Fibroblast of lung (primary cell): Measurements from ENCODE around the gene JARID2. TPM values are rescaled to one million over a fixed set of nuclear protein-coding genes. Genes with fewer than 3 reads are reported as not detected.

ENCODE experiments used
- DNase-seq, 2 donors: peaks; one replicate each; pipeline versions ENCODE4 v3.0.0 to v3.0.0-alpha.2; 2010; ENCODE audit warnings: low read depth in 2 of 2
- H2AFZ ChIP-seq: 2 replicates; pipeline ENCODE4 v1.5.1; 2012; ENCODE audit warnings: low read length, control low read depth, inconsistent platforms
- H3K27ac ChIP-seq: 2 replicates; pipeline ENCODE4 v1.5.1; 2011; ENCODE audit warnings: low read length, control low read depth; ENCODE audit not compliant: insufficient read depth
- H3K27me3 ChIP-seq: 2 replicates; pipeline ENCODE4 v1.5.1; 2011; ENCODE audit warnings: mild to moderate bottlenecking, low read length; ENCODE audit not compliant: control insufficient read depth, insufficient read depth
- H3K36me3 ChIP-seq: 2 replicates; pipeline ENCODE4 v1.5.1; 2011; ENCODE audit warnings: low read length; ENCODE audit not compliant: control insufficient read depth, insufficient read depth
- H3K4me1 ChIP-seq: 2 replicates; pipeline ENCODE4 v1.5.1; 2011; ENCODE audit warnings: low read length; ENCODE audit not compliant: control insufficient read depth, insufficient read depth; ENCODE audit errors: extremely low read depth
- H3K4me2 ChIP-seq: 2 replicates; pipeline ENCODE4 v1.5.1; 2011; ENCODE audit warnings: low read length, control low read depth; ENCODE audit not compliant: insufficient read depth; ENCODE audit errors: extremely low read depth
- H3K4me3 ChIP-seq, 4 experiments: fragments of 200-600 bp in 1 of 4; sonication (generic) in 1 of 4; replicated peaks in 1 of 4; 2 replicates each; pipeline ENCODE4 v1.5.1; 2011 to 2016; ENCODE audit warnings: low read length in 4 of 4, low read depth in 3 of 4, mild to moderate bottlenecking in 3 of 4, control low read depth in 2 of 4, inconsistent platforms in 1 of 4, mixed read lengths in 1 of 4; ENCODE audit not compliant: insufficient read depth in 1 of 4; ENCODE audit errors: control extremely low read depth in 1 of 4
- H3K79me2 ChIP-seq: 2 replicates; pipeline ENCODE4 v1.5.1; 2012; ENCODE audit warnings: mild to moderate bottlenecking, low read length, inconsistent platforms; ENCODE audit not compliant: control insufficient read depth, insufficient read depth
- H3K9ac ChIP-seq: 2 replicates; pipeline ENCODE4 v1.5.1; 2011; ENCODE audit warnings: mild to moderate bottlenecking, low read length, control low read depth; ENCODE audit not compliant: insufficient read depth
- H3K9me3 ChIP-seq: 2 replicates; pipeline ENCODE4 v1.5.1; 2012; ENCODE audit warnings: low read depth, low read length; ENCODE audit not compliant: control insufficient read depth, insufficient read depth
- H4K20me1 ChIP-seq: 2 replicates; pipeline ENCODE4 v1.5.1; 2011; ENCODE audit warnings: low read length; ENCODE audit not compliant: control insufficient read depth, insufficient read depth; ENCODE audit errors: extremely low read depth
- CTCF ChIP-seq, 2 donors: IDR thresholded peaks in 1 of 2; conservative IDR thresholded peaks in 1 of 2; 1 replicate in 1 of 2; 2 replicates in 1 of 2; pipeline ENCODE4 v1.5.1; 2011 to 2012; ENCODE audit warnings: low read length in 2 of 2, control low read depth in 1 of 2, inconsistent platforms in 1 of 2, low read depth in 1 of 2, mild to moderate bottlenecking in 1 of 2
- EZH2 ChIP-seq: IDR thresholded peaks from 2 replicates; pipeline ENCODE4 v1.5.1; 2012; ENCODE audit warnings: low read length, control low read depth, mild to moderate bottlenecking; ENCODE audit errors: missing control alignments
- polyA plus RNA-seq, 2 donors: library from polyadenylated mRNA; depleted of rRNA in 1 of 2; stranded (reverse) in 1 of 2; unstranded in 1 of 2; fragments of >200 nt; gene quantifications; 2 replicates each; pipeline ENCODE4 v1.2.1, GENCODE V29; 2011 to 2012; ENCODE audit warnings: missing spikeins in 1 of 2
- total RNA-seq: library from RNA; depleted of rRNA; stranded (reverse); fragments of >200 nt; gene quantifications from 2 replicates; pipeline ENCODE4 v1.2.1, GENCODE V29; 2014

JARID2 gene
- total and polyA plus RNA-seq, 2 donors (not counting 1 experiment from before 2014, with no cell fraction given): 5.0 to 8.2 TPM

- H3K4me2 ChIP-seq: no peak overlapping the region
- peaks cover 4% of the 10 kb centered on the region for H3K4me1 ChIP-seq
- peaks cover 2% of the 10 kb centered on the region for H3K36me3 ChIP-seq
- no peaks in the 10 kb centered on the region for H3K27me3 ChIP-seq
- H4K20me1 ChIP-seq: no peaks in the 10 kb centered on the region
- H3K27ac ChIP-seq: no peak overlapping the region
- no peak overlapping the region for H2AFZ ChIP-seq
- TF ChIP-seq CTCF (conservative IDR thresholded peaks at IDR 0.05 in 1 of 2, IDR thresholded peaks at IDR 0.05 in 1 of 2; ENCODE audit: low read depth in 1 of 2, low read length in 2 of 2) (no peak), EZH2 (no peak)
- peaks cover 4% of the 10 kb centered on the region for H3K79me2 ChIP-seq
- H3K9me3 ChIP-seq: no peaks in the 10 kb centered on the region
- no peak for DNase-seq
- no peak overlapping the region for H3K4me3 ChIP-seq
- H3K9ac ChIP-seq: no peak overlapping the region
These were observed 203.1 kb downstream of the JARID2 start for GRCh38 chr6:15449011-15449410.

DNA sequence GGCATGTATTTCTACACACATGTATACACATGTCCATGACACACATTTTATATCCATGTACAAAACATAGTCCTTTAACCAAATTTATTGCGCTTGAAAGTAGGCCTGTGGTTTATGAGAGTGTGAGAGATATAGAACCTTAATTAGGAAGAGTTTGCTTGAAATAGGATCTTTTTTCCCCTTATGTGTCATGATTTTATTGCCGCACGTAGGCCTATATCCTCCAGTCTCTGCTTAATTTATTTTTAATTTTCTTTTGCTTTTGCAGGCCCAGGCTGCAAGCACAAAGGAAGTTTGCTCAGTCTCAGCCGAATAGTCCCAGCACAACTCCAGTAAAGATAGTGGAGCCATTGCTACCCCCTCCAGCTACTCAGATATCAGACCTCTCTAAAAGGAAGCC is 205.9 kb downstream of the JARID2 start:
- no peaks in the 10 kb centered on the region for H4K20me1 ChIP-seq
- no peak overlapping the region for H3K27ac ChIP-seq
- DNase-seq: no peak
- H3K4me3 ChIP-seq: no peak overlapping the region
- TF ChIP-seq EZH2: no peak
- no peaks in the 10 kb centered on the region for H3K9me3 ChIP-seq
- H3K36me3 ChIP-seq: peaks cover 2% of the 10 kb centered on the region
- H3K79me2 ChIP-seq: no peaks in the 10 kb centered on the region
- H3K4me2 ChIP-seq: no peak overlapping the region
- peaks cover 2% of the 10 kb centered on the region for H3K4me1 ChIP-seq
- no peak overlapping the region for H3K9ac ChIP-seq
- H3K27me3 ChIP-seq: no peaks in the 10 kb centered on the region
- H2AFZ ChIP-seq: no peak overlapping the region

DNA sequence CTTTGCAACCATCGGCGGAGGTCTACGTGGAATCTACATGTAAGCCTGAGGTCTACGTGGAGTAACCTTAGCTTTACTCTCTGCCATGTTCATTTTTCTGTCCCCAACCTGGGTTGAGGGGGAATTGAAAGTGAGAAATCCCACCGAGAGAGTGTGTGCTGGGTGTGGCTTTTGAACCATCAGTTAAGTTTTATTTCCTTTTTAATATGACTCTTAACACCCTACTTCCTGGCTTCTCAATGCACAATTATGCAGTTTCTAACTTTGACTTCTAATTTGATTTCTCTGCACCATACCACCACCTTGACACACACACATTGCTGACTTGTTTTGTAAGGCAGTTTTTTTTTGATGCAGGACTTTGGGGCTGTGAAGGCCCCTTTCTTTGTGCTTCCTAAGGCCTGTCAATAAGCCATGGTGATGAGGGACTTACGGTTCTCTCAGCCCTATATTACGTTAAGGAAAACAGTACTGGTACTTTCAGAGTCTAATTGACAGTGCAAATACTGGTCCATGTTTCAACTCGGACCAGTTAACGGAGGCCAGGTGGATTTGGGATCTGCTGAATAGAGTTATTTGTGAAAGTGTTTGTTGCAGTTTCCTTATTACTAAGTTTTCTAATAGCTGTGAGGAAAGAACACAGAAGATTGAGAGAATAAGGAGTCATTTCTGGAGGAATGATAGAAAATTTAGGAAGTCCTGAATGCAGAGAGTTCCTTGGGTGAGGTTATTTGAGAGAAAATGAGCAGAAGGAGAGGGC is 206.5 kb downstream of the JARID2 start:
- Histone ChIP-seq H3K9me3 (no peaks in the 10 kb centered on the region), H3K79me2 (no peaks in the 10 kb centered on the region), H3K27ac (no peak overlapping the region), H3K9ac (no peak overlapping the region), H3K4me3 (no peak overlapping the region), H3K4me1 (peaks cover 2% of the 10 kb centered on the region), H3K36me3 (peaks cover 2% of the 10 kb centered on the region), H4K20me1 (no peaks in the 10 kb centered on the region), H3K27me3 (no peaks in the 10 kb centered on the region), H3K4me2 (no peak overlapping the region), H2AFZ (no peak overlapping the region)
- no peak for DNase-seq
- no peak for TF ChIP-seq EZH2
- TF ChIP-seq CTCF (conservative IDR thresholded peaks at IDR 0.05 in 1 of 2, IDR thresholded peaks at IDR 0.05 in 1 of 2; ENCODE audit: low read depth in 1 of 2, low read length in 2 of 2): no peak
